H4 (cell line): ENCODE results near the gene BLOC1S4. TPM values are rescaled to one million over a fixed set of nuclear protein-coding genes. Genes with fewer than 3 reads are reported as not detected.
A peak's percentile ranks its signal among the peaks of the same experiment; 100 is the strongest.
"Not testable (repeated sequence)": the region's sequence is repeated elsewhere in the genome, so short reads cannot be mapped to it uniquely, and the experiment has no call there.

Source experiments
- DNase-seq: peaks from one replicate; pipeline ENCODE4 v3.0.0-alpha.2; 2015; ENCODE audit warnings: low spot score
- total RNA-seq: library from RNA; depleted of rRNA; stranded (reverse); fragments of >200 nt; shearing (Covaris generic); gene quantifications from 2 replicates; pipeline ENCODE4 v1.2.3, GENCODE V29; 2014

BLOC1S4 gene
- total RNA-seq, 1 experiment from 2014 or later: 23.5 TPM

- DNase-seq: no peak
Observed at GRCh38 chr4:6740347-6740746, 24.4 kb downstream of the BLOC1S4 start.

DNA sequence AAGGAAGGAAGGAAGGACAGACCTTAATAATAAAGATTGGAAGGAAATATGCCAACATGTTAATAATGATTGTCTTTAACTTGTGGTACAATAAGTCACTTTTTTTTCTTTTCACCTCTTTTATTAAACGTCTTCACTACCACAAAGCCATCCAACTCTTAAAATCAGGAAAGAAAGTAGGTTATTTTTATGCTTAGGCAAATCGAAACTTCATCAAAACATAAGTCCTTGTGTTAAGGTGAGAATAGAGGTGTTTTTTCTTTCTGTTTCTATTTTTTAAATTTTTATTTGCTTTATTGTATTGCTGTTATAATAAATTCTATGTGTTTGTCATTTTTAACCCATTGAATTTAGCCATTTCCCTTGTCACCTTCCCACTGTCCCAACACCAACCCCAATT, 26.5 kb downstream of the BLOC1S4 start:
- no peak for DNase-seq

GRCh38 chr4:6742989-6743388, 27.0 kb downstream of the BLOC1S4 start:
- DNase-seq: no peak

GRCh38 chr4:6746721-6747293, 30.8 kb downstream of the BLOC1S4 start:
- no peak for DNase-seq

GRCh38 chr4:6747294-6748051, 31.5 kb downstream of the BLOC1S4 start:
- DNase-seq: peak; percentile 44

- no peak for DNase-seq
Observed at GRCh38 chr4:6748286-6748685, 32.3 kb downstream of the BLOC1S4 start.

- peak; percentile 77 for DNase-seq
Observed at GRCh38 chr4:6749340-6750171, 33.6 kb downstream of the BLOC1S4 start.

- no peak for DNase-seq
Observed at GRCh38 chr4:6750286-6751221, 34.6 kb downstream of the BLOC1S4 start.

GRCh38 chr4:6751611-6752485, 35.9 kb downstream of the BLOC1S4 start:
- DNase-seq: peak; percentile 76

GRCh38 chr4:6752486-6752829, 36.5 kb downstream of the BLOC1S4 start:
- DNase-seq: no peak

DNA sequence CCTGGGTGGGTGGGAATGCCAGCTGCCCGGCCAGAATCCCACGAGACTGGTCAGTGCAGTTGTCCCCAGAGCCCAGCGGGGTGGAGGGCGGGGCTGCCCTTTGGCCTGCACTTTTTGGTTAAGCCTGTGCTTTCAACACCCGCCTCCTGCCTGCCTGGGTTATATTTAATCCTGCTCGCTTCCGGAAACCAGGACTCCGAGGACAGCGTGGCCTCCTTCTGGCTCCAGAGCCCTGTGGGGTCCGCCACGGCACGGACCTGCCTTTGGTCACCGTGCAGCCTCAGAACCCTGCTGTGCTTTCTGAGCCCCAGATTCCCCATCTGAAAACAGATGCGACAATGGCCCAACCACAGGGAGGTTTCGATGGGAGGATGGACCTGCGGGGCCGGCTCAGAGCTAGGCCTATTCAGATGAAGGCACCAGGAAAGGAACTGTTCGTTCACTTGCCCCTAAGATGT, 37.2 kb downstream of the BLOC1S4 start:
- DNase-seq: no peak

- no peak for DNase-seq
Observed at GRCh38 chr4:6753891-6754290, 37.9 kb downstream of the BLOC1S4 start.

DNA sequence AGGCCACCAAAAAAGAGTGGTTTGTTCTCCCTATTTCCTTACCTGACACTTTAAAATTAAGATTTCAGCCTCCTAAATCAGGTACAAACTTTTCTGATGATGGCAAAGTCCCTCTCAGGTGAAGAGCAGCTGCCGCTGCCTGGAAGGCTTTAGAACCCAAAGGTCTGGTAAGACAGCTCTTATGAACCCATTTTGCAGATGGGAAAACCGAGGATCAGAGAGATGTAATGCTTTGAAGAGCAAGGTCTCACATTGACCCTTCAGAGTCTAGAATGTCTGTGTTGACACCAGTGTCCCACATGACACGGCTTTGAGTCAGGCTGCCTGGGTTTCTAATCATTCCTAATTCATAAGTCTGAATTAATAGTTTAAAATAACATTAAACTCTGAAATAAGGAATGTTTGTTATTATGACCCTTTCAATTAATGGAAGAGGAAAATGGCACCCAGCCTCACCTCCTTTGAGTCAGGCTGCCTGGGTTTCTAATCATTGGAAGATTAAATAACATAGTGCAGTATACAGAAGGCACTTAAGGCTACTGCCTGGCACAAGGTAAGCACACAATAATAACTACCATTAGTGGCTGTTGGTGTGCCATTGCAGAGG, 38.6 kb downstream of the BLOC1S4 start:
- no peak for DNase-seq

DNA sequence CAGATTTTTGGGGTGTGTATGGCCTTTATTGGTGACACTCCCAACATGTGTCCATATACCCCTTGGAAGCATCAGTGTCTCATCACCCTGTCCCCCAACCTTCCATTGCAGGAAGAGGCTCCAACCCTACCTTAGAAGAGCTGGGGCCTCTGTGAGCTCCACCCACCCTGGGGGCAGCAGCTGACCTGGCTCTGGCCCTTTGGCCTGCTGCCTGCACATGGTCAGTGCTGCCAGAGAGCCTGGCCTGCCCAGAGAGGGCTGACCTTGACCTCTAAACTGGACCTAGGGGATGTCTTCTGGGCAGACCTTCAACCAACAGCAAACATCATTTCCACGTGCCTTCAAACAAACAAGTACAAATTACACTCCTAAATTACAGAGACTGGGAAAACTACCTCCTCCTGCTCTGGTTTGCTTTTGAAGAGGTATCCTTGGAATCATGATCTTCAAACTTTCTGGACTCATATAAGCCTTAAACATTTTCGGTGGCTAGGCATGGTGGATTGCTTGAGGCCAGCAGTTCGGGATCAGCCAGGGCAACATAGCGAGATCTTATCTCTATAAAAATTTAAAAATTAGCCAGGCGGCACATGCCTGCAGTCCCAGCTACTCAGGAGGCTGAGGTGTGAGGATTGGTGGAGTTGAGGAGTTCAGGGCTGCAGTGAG, 39.2 kb downstream of the BLOC1S4 start:
- no peak for DNase-seq

- DNase-seq: not testable (repeated sequence)
Observed at GRCh38 chr4:6756345-6756744, 40.4 kb downstream of the BLOC1S4 start.

GRCh38 chr4:6758728-6759127, 42.8 kb downstream of the BLOC1S4 start:
- DNase-seq: no peak

DNA sequence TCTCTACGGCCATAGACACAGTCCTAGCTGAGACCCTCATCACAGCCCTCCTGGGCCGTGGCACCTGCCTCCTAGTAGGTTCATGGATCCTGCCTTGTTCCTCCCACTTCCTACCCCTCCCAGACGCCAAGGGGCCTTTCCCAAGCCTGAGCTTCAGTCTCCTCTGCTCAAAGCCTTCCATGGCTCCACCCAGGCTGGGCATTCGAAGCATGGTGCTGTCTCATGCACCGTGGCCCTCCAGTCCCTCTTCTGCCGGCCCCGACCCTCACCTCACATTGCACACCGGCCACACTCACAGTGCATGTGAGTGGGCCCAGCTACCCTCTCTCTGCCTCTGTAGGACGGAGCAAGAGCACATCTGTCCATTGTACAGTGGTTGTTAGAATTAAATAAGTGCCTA, 44.9 kb downstream of the BLOC1S4 start:
- DNase-seq: no peak

DNA sequence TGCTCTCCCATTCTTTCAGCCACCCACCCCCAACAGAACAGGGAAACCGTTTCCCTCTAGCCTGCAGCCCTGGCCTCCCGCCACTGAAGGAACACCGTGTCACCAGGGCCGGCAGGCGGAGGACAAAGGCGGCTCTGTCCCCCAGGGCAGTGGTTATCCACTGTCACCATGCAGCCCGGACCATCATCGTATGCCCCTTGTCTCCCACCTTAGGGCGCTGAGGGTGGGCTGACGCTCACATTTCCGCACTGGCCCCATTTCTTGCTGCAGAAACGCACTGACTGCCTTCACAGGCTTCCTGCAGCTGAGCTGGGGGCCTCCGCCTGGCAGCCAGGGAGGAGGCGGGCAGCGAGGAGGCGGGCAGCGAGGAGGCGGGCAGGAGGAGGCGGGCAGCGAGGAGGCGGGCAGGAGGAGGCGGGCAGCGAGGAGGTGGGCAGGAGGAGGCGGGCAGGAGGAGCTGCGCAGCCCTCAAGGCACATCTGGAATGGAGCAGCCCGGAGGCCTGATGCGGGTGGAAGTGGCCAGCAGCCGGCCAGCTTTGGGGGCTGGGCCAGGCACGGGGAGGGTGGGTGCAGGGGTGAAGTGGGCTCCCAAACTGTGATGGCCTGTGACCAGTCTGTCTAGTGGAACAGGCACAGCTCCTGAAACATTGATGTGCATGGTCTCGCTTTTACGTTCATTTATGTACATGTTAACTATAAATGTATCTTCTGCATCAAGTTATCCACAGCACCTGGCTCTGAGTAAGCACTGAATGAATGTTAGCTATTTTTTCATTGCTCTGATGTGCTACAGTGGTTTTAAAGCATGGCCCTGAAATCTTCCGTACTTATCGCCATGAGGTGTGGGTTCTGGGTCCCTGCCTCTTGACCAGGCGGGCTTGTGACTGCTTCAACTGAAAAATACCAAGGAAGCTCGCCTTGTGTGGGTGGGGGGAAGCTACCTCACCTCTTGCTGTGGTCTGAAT, 46.0 kb downstream of the BLOC1S4 start:
- no peak for DNase-seq
